HG03097 (cell line): ENCODE measurements around the gene MUC13.

Experiments
- ATAC-seq: cut with Tn5 transposase; IDR thresholded peaks from one replicate; pipeline ENCODE4 v1.9.1; 2021; ENCODE audit not compliant: unreplicated experiment, low FRiP score

MUC13 gene

GRCh38 chr3:124904835-124905492 lies 29.6 kb downstream of the MUC13 start:
- ATAC-seq = no peak

GRCh38 chr3:124903896-124904834 lies 30.4 kb downstream of the MUC13 start:
- ATAC-seq = no peak

- no peak for ATAC-seq
Measured at GRCh38 chr3:124896824-124897526, 37.6 kb downstream of the MUC13 start.

- ATAC-seq = no peak
Measured at GRCh38 chr3:124895756-124896155, 38.8 kb downstream of the MUC13 start.

GRCh38 chr3:124893526-124893925 lies 41.0 kb downstream of the MUC13 start:
- no peak for ATAC-seq

- no peak for ATAC-seq
Measured at GRCh38 chr3:124890573-124891190, 43.9 kb downstream of the MUC13 start.

- ATAC-seq = no peak
Measured at GRCh38 chr3:124888482-124889441, 45.8 kb downstream of the MUC13 start.

GRCh38 chr3:124887932-124888298 lies 46.6 kb downstream of the MUC13 start:
- ATAC-seq = no peak

GRCh38 chr3:124887177-124887931 lies 47.2 kb downstream of the MUC13 start, which contains the start of gene ITGB5:
Gene ITGB5 (minus strand): TSS chr3:124887365. CDS start chr3:124887000, 365 bp downstream.
- ATAC-seq = no peak

- no peak for ATAC-seq
Measured at GRCh38 chr3:124886168-124887056, 48.1 kb downstream of the MUC13 start.

- ATAC-seq = no peak
Measured at GRCh38 chr3:124885466-124886167, 48.9 kb downstream of the MUC13 start.

GRCh38 chr3:124884474-124885101 lies 50.0 kb downstream of the MUC13 start:
- ATAC-seq = no peak

- ATAC-seq = no peak
Measured at GRCh38 chr3:124883766-124884473, 50.6 kb downstream of the MUC13 start.

GRCh38 chr3:124882816-124883747 lies 51.5 kb downstream of the MUC13 start:
- no peak for ATAC-seq
